ENCODE measurements around the gene PARD6G. TPM values are rescaled to one million over a fixed set of nuclear protein-coding genes. Genes with fewer than 3 reads are reported as not detected.
"Not testable (repeated sequence)": the region's sequence is repeated elsewhere in the genome, so short reads cannot be mapped to it uniquely, and the experiment has no call there.

Gene PARD6G
- total and polyA plus RNA-seq, 2 experiments from 2014 or later: 8.0 to 8.7 TPM

GRCh38 chr18:80168982-80169381 is 78.3 kb downstream of the PARD6G start:
- no peaks in the 10 kb centered on the region for H3K4me1 ChIP-seq (ENCODE audit: low read depth)
- no peaks in the 10 kb centered on the region for H3K27me3 ChIP-seq
- no peak overlapping the region for H3K4me3 ChIP-seq
- TF ChIP-seq CTCF (IDR thresholded peaks at IDR 0.05; ENCODE audit: low read depth, low read length): no peak
- H3K9me3 ChIP-seq (ENCODE audit: low read depth): no peaks in the 10 kb centered on the region
- DNase-seq (ENCODE audit: low read depth in 1 of 2, low spot score in 1 of 2): no peak
- H3K27ac ChIP-seq: no peak overlapping the region
- no peaks in the 10 kb centered on the region for H3K36me3 ChIP-seq

DNA sequence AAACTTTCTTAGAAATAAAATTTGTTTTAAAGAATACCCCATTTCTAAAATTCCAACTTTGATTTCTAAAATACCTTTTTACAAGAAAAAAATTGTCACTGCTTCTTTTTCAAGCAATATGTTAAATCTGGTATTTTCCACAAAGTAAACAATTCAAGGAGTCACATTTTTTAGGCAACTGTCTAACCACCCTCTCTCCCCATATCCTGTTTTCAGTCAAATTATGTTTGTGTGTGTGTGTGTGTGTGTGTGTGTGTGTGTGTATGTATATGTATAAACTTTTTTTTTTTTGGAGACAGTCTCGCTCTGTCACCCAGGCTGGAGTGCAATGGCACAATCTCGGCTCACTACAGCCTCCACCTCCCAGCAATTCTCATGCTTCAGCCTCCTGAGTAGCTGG is 79.0 kb downstream of the PARD6G start:
- TF ChIP-seq CTCF (IDR thresholded peaks at IDR 0.05; ENCODE audit: low read depth, low read length): no peak
- no peaks in the 10 kb centered on the region for H3K27me3 ChIP-seq
- H3K9me3 ChIP-seq (ENCODE audit: low read depth): no peaks in the 10 kb centered on the region
- DNase-seq (ENCODE audit: low read depth in 1 of 2, low spot score in 1 of 2): no peak
- H3K27ac ChIP-seq: no peak overlapping the region
- no peak overlapping the region for H3K4me3 ChIP-seq
- H3K4me1 ChIP-seq (ENCODE audit: low read depth): no peaks in the 10 kb centered on the region
- H3K36me3 ChIP-seq: no peaks in the 10 kb centered on the region

DNA sequence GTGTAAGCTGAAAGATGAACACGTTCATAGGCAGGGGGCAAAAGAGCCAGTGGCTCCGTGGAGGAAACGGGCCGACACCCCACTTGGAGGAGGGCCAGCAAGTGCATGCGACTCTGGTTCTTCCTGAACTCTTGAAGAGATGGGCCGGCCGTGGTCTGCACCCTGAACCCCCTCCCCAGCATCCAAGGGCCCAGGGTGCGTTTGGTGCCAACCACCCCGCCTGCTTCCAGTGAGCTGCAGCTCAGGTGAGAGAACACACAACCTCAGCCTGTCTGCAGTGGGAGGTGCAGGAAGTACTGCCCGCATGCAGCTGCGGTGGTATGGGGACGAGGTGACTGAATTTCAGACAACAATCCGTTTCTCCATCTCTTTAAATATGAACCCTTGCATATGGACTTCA is 79.4 kb downstream of the PARD6G start:
- Histone ChIP-seq H3K27me3 (no peaks in the 10 kb centered on the region), H3K27ac (no peak overlapping the region), H3K36me3 (no peaks in the 10 kb centered on the region), H3K4me3 (no peak overlapping the region), H3K9me3 (ENCODE audit: low read depth) (no peaks in the 10 kb centered on the region), H3K4me1 (ENCODE audit: low read depth) (no peaks in the 10 kb centered on the region)
- no peak for DNase-seq (ENCODE audit: low read depth in 1 of 2, low spot score in 1 of 2)
- TF ChIP-seq CTCF (IDR thresholded peaks at IDR 0.05; ENCODE audit: low read depth, low read length): no peak

DNA sequence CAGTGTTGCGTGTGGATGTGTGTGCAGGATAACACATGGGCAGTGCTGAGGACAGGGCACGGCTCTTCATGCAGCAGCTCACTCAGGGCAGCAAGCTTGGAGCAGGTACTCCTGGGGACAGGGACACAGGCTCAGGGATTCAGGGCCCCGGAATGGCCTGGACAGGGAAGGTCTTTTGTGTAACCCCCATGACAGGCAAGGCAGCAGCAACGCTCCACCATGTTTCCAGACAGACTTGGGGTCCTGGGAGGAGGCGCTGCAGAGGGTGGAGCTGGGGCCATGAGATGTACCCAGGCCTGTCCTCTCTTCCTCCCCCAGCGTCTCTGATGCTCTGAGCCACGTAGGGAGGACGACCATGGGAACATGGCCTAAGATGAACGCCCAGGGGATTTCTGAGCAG is 80.0 kb downstream of the PARD6G start:
- no peak for DNase-seq (ENCODE audit: low read depth in 1 of 2, low spot score in 1 of 2)
- no peaks in the 10 kb centered on the region for H3K36me3 ChIP-seq
- H3K27ac ChIP-seq: no peak overlapping the region
- no peak for TF ChIP-seq CTCF (IDR thresholded peaks at IDR 0.05; ENCODE audit: low read depth, low read length)
- H3K4me3 ChIP-seq: no peak overlapping the region
- H3K9me3 ChIP-seq (ENCODE audit: low read depth): no peaks in the 10 kb centered on the region
- H3K27me3 ChIP-seq: no peaks in the 10 kb centered on the region
- H3K4me1 ChIP-seq (ENCODE audit: low read depth): no peaks in the 10 kb centered on the region

DNA sequence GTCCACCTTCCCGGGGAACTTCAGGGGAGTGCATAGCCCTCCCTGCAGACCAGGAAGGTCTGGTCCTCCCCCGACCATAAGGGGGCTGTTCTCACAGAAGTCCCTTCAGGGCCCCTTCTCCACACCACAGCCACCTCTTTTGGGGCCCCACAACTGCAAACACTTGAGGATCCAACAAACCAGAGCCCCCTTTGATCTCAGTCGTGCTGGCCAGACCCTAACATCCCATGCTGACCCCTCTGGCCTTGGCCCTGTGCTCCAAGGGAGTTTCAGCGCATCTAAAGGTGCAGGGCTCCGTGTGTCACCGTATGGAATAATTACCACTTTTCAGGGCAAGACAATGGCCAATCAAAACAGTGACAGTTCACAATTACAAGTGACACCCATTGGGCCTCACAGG is 80.6 kb downstream of the PARD6G start:
- Histone ChIP-seq H3K27me3 (no peaks in the 10 kb centered on the region), H3K36me3 (no peaks in the 10 kb centered on the region), H3K4me1 (ENCODE audit: low read depth) (no peaks in the 10 kb centered on the region), H3K4me3 (no peak overlapping the region), H3K27ac (no peak overlapping the region), H3K9me3 (ENCODE audit: low read depth) (no peaks in the 10 kb centered on the region)
- no peak for TF ChIP-seq CTCF (IDR thresholded peaks at IDR 0.05; ENCODE audit: low read depth, low read length)
- no peak for DNase-seq (ENCODE audit: low read depth in 1 of 2, low spot score in 1 of 2)

DNA sequence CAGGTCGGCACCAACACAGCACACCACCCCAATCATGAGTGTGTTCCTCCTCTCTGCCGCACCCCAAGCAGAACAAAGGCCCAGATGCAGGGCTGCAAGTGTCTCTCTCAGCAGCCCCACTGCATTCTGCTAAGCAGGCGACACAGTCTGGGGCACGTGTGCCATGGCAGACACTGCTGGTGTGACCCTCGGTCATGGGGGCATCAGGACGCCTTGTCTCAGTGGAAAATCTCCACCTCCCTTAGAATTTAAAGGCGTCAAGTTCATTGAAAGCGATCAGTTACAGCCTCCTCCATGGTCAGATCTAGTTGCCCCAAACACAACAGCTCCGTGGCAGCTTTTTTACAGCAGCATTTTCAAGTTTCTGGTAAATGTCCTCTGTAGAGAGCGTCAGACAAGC is 81.1 kb downstream of the PARD6G start:
- H3K36me3 ChIP-seq: no peaks in the 10 kb centered on the region
- no peaks in the 10 kb centered on the region for H3K4me1 ChIP-seq (ENCODE audit: low read depth)
- no peak overlapping the region for H3K4me3 ChIP-seq
- no peaks in the 10 kb centered on the region for H3K9me3 ChIP-seq (ENCODE audit: low read depth)
- no peak for DNase-seq (ENCODE audit: low read depth in 1 of 2, low spot score in 1 of 2)
- no peak for TF ChIP-seq CTCF (IDR thresholded peaks at IDR 0.05; ENCODE audit: low read depth, low read length)
- no peak overlapping the region for H3K27ac ChIP-seq
- H3K27me3 ChIP-seq: no peaks in the 10 kb centered on the region

DNA sequence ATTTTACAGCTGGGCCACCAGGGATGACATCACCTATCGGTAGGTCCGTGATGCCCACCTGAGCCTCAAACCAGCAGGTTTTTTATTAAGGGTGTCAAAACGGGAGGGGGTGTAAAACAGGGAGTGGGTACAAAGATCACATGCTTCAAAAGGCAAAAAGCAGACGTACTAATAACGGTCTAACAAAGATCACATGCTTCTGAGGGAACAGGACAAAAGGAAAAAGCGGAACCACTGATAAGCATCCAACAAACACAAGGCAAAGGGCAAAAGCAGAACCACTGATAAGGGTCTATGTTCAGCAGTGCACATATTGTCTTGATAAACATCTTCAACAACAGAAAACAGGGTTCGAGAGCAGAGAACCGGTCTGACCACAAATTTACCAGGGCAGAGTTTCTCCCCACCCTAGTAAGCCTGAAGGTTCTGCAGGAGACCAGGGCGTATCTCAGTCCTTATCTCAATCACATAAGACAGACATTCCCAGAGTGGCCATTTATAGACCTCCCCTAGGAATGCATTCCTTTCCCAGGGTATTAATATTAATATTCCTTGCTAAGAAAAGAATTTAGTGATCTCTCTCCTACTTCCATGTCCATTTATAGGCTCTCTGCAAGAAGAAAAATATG is 82.5 kb downstream of the PARD6G start:
- not testable (repeated sequence) for DNase-seq (ENCODE audit: low read depth in 1 of 2, low spot score in 1 of 2); H3K4me3 ChIP-seq; H3K4me1 ChIP-seq (ENCODE audit: low read depth); H3K36me3 ChIP-seq; H3K27ac ChIP-seq; H3K9me3 ChIP-seq (ENCODE audit: low read depth); H3K27me3 ChIP-seq

All from cardiac muscle cell (in vitro differentiated cells and primary cell).